SKM-1 treated with dmso at 0.1 percent for 144 hours (cell line): ENCODE data around the gene OR5AN1.
"Not testable (repeated sequence)": the region's sequence is repeated elsewhere in the genome, so short reads cannot be mapped to it uniquely, and the experiment has no call there.

Source experiments
- DNase-seq: peaks from one replicate; lab custom pipeline; 2025; ENCODE audit not compliant: unreplicated experiment; lab: John Stamatoyannopoulos, UW

The OR5AN1 gene

GRCh38 chr11:59358595-59358994 is at the start of gene OR5AN1:
Gene OR5AN1 (plus strand): TSS chr11:59358895. CDS start chr11:59364459, 5,564 bp downstream.
- DNase-seq, result no peak

- no peak for DNase-seq
Observed at GRCh38 chr11:59335001-59335400, 23.7 kb upstream of the OR5AN1 start.

GRCh38 chr11:59336176-59336575 is 22.5 kb upstream of the OR5AN1 start:
- DNase-seq, result no peak

- no peak for DNase-seq
Observed at GRCh38 chr11:59336931-59337330, 21.8 kb upstream of the OR5AN1 start.

- not testable (repeated sequence) for DNase-seq
Observed at GRCh38 chr11:59349657-59350056, 9.0 kb upstream of the OR5AN1 start.

GRCh38 chr11:59355226-59355625 is 3.5 kb upstream of the OR5AN1 start:
- DNase-seq, result no peak

GRCh38 chr11:59356561-59356960 is 2.1 kb upstream of the OR5AN1 start:
- no peak for DNase-seq

GRCh38 chr11:59358020-59358419 is 675 bp upstream of the OR5AN1 start:
- DNase-seq, result no peak

GRCh38 chr11:59365232-59366018 is 6.7 kb downstream of the OR5AN1 start:
- no peak for DNase-seq

- peak; percentile 44 for DNase-seq
Observed at GRCh38 chr11:59368238-59369022, 9.7 kb downstream of the OR5AN1 start.

GRCh38 chr11:59372324-59372723 is 13.6 kb downstream of the OR5AN1 start:
- DNase-seq, result not testable (repeated sequence)

GRCh38 chr11:59380263-59381059 is 21.8 kb downstream of the OR5AN1 start:
- no peak for DNase-seq

GRCh38 chr11:59394186-59394585 is 35.5 kb downstream of the OR5AN1 start:
- DNase-seq, result no peak

GRCh38 chr11:59400461-59401261 is 42.0 kb downstream of the OR5AN1 start:
- DNase-seq, result no peak

- DNase-seq, result no peak
Observed at GRCh38 chr11:59401262-59401552, 42.5 kb downstream of the OR5AN1 start.

GRCh38 chr11:59403546-59403945 is 44.9 kb downstream of the OR5AN1 start:
- no peak for DNase-seq

- DNase-seq, result peak; percentile 85
Observed at GRCh38 chr11:59413646-59414045, 55.0 kb downstream of the OR5AN1 start.

GRCh38 chr11:59415111-59415510 is 56.4 kb downstream of the OR5AN1 start:
- DNase-seq, result no peak

GRCh38 chr11:59416613-59417012 is 57.9 kb downstream of the OR5AN1 start:
- DNase-seq, result no peak

- DNase-seq, result no peak
Observed at GRCh38 chr11:59417023-59417422, 58.3 kb downstream of the OR5AN1 start.

GRCh38 chr11:59418156-59418555 is 59.5 kb downstream of the OR5AN1 start:
- DNase-seq, result no peak
